Suprapubic skin (tissue), 3 donors: ENCODE measurements around the gene MED27.

Experiments
- POLR2A ChIP-seq, 2 donors: fragments of 450-650 bp; IDR thresholded peaks; one replicate each; pipeline ENCODE4 v1.6.1; 2017; ENCODE audit warnings: antibody characterized with exemption in 2 of 2, mild to moderate bottlenecking in 2 of 2, moderate library complexity in 2 of 2
- TF ChIP-seq, protein P1 (sequence below), 2 donors: fragments of 200-600 bp in 1 of 2; fragments of 450-650 bp in 1 of 2; sonication (generic) in 1 of 2; IDR thresholded peaks; one replicate each; pipeline ENCODE4 v1.5.1; 2016 to 2019; ENCODE audit warnings: antibody characterized with exemption in 2 of 2, mild to moderate bottlenecking in 1 of 2, moderate library complexity in 1 of 2

DNA sequence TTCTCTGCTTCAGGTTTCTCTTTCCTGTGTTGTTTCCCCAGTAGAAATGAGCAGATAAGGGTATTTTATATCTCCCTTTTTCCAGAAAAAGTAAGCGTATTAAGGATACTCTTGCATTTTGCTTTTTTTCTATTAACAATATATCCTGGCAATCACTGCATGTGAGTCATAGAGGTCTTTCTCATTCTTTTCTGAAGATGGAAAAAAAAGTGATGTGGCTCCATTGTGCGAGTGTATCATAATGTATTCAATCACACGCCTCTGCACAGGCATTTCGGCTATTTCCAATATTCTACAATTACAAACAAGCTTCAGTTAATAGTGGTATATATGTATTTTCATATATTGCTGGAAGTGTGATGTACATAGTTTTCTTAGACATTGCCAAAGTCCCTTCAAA, 155.9 kb downstream of the MED27 start:
- TF ChIP-seq, protein P1, sequence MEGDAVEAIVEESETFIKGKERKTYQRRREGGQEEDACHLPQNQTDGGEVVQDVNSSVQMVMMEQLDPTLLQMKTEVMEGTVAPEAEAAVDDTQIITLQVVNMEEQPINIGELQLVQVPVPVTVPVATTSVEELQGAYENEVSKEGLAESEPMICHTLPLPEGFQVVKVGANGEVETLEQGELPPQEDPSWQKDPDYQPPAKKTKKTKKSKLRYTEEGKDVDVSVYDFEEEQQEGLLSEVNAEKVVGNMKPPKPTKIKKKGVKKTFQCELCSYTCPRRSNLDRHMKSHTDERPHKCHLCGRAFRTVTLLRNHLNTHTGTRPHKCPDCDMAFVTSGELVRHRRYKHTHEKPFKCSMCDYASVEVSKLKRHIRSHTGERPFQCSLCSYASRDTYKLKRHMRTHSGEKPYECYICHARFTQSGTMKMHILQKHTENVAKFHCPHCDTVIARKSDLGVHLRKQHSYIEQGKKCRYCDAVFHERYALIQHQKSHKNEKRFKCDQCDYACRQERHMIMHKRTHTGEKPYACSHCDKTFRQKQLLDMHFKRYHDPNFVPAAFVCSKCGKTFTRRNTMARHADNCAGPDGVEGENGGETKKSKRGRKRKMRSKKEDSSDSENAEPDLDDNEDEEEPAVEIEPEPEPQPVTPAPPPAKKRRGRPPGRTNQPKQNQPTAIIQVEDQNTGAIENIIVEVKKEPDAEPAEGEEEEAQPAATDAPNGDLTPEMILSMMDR (IDR thresholded peaks at IDR 0.05): no peak
- TF ChIP-seq POLR2A (IDR thresholded peaks at IDR 0.05): no peak
